ENCODE results near the gene HELZ2. TPM values are rescaled to one million over a fixed set of nuclear protein-coding genes. Genes with fewer than 3 reads are reported as not detected.

Gene HELZ2
- total and polyA plus RNA-seq, 2 of the 4 experiments (the other 2 are of a cell fraction), result 4.7 to 10.6 TPM

DNA sequence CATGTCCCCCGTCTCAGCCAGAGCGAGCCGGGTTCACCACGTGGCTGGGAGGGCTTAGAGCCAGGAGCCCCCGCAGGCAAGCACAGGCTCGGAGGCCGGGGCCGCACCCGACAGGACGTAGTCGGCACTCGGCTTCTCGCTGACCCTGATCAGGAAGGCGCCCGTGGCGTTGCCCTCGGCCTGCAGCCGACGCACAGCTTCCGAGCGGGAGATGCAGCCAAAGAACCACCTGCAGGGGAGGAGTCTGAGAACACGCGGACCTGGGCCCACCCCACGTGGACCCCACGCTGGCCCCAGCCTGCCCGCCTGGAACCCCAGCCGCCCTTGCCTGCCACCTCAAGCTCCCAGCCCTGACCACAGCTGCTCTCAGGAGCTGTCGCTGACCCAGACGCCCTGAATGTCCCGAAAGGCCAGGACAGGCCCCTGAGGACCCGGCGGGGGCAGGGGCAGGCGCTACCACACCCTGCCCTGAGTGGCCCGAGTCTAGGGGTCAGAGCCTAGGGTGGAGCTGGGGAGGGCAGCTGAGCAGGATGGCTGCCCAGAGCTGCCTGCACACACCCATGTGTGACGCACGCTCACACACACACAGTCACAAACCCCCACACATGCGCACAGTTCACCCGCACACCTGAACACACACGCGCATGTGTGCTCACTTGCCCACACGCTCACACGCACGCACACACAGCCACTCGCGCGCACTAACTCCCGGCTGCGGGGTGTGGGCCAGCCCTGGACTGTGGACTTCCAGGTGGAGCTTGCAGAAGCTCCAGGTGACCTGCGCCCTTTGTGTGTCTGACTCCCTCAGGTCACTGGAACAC is 39.0 kb downstream of the HELZ2 start (continued):
- TF ChIP-seq, protein P1, sequence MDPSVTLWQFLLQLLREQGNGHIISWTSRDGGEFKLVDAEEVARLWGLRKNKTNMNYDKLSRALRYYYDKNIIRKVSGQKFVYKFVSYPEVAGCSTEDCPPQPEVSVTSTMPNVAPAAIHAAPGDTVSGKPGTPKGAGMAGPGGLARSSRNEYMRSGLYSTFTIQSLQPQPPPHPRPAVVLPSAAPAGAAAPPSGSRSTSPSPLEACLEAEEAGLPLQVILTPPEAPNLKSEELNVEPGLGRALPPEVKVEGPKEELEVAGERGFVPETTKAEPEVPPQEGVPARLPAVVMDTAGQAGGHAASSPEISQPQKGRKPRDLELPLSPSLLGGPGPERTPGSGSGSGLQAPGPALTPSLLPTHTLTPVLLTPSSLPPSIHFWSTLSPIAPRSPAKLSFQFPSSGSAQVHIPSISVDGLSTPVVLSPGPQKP (IDR thresholded peaks at IDR 0.05; ENCODE audit: borderline replicate concordance, low read depth, low read length), result no peak

DNA sequence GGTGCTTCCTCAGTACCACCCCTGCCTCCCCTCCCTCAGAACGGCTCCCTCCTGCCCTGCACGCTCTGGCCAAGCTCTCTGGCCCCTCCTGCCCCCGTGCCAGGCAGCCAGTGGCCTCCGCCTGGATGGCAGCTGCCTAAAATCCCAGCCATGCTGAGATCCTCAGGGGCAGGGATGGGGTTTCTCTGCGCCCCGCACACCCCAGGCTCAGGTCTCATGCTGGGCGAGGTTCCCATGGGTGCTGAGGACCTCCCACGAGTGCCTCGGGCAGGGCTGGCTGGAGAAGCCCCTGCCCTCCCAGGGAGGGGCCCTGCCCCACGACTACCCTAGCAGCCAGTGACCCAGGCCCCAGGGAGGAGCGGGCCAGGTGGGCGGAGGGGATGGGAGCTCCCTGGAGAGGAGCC is 39.6 kb downstream of the HELZ2 start:
- Histone ChIP-seq H3K9ac (ENCODE audit: low read depth, low read length) (no peak overlapping the region), H3K36me3 (ENCODE audit: control insufficient read depth, insufficient read depth, low read length) (no peaks in the 10 kb centered on the region), H2AK9ac (replicated peaks; ENCODE audit: low read depth, low read length, poor library complexity) (peak overlapping the region; percentile 16), H3K18ac (ENCODE audit: low read depth, low read length) (no peak overlapping the region), H2BK20ac (ENCODE audit: low read depth, low read length) (no peak overlapping the region), H3K4me2 (ENCODE audit: low read depth, low read length) (no peak overlapping the region), H3K14ac (replicated peaks; ENCODE audit: low read depth, low read length) (no peak overlapping the region), H3K56ac (ENCODE audit: extremely low read depth, insufficient read depth, low read length) (no peak overlapping the region), H2AK5ac (ENCODE audit: low read depth, low read length) (no peak overlapping the region), H3K4ac (ENCODE audit: low read depth, low read length) (no peak overlapping the region), H4K91ac (ENCODE audit: insufficient read depth, low read depth, low read length) (no peak overlapping the region), H3K79me1 (ENCODE audit: low read depth in 1 of 2, low read length in 2 of 2) (no peaks in the 10 kb centered on the region), H2BK5ac (ENCODE audit: low read depth, low read length, poor library complexity, severe bottlenecking) (no peak overlapping the region), H4K20me1 (ENCODE audit: insufficient read depth, low read length) (no peaks in the 10 kb centered on the region), H4K5ac (ENCODE audit: low read depth, low read length) (no peak overlapping the region), H2BK120ac (ENCODE audit: low read depth, low read length) (no peak overlapping the region), H3K9me1 (ENCODE audit: insufficient read depth, low read length) (no peaks in the 10 kb centered on the region), H3K27me3 (ENCODE audit: control insufficient read depth, insufficient read depth, low read length) (peaks cover 4% of the 10 kb centered on the region; the same call in 1 of the 2 replicates), H3K23ac (ENCODE audit: low read depth, low read length) (no peak overlapping the region), H3K4me3 (ENCODE audit: insufficient read depth, low read depth, low read length) (no peak overlapping the region), H3K27ac (ENCODE audit: insufficient read depth, low read length) (no peak overlapping the region), H2BK15ac (ENCODE audit: low read depth, low read length) (no peak overlapping the region), H3K9me3 (ENCODE audit: control insufficient read depth, insufficient read depth, low read length) (no peaks in the 10 kb centered on the region), H2AFZ (replicated peaks; ENCODE audit: low read length, poor library complexity) (no peak overlapping the region), H4K8ac (ENCODE audit: low read depth in 2 of 2, low read length in 2 of 2) (no peak overlapping the region), H3K4me1 (ENCODE audit: control insufficient read depth, insufficient read depth, low read length) (no peaks in the 10 kb centered on the region; the same call in 1 of the 2 replicates)
- intact Hi-C loops (cut with micrococcal nuclease) (loop anchor here (10.0 kb wide), 1 partner anchor 120 kb away; the partner anchor contains the start of genes RTEL1 and STMN3), dilution Hi-C loops (cut with HindIII; ENCODE audit: low sequenced_read_pairs, unreplicated experiment) (no loop called here), in situ Hi-C loops (cut with MboI; ENCODE audit: low sequenced_read_pairs) (loop anchor here (10.0 kb wide), 2 partner anchors 330 to 440 kb away; partner anchors contain the start of genes ABHD16B, SAMD10 and TPD52L2)
- ATAC-seq (ENCODE audit: low read depth) (no peak), DNase-seq (no peak)
- 83% methylated on average over 6 of the region's 12 CpGs; no CpG with 5 or more reads in 1 of the 2 experiments for WGBS, 2 experiments (ENCODE audit: extremely low coverage in 2 of 2, insufficient read length in 1 of 2)
- ChIA-PET POLR2A (ENCODE audit: unreplicated experiment) (no interaction called here), CTCF (no interaction called here)
- no TSS peak for BruUV-seq (replicated peaks)
- TF ChIP-seq POLR2A (IDR thresholded peaks at IDR 0.05; ENCODE audit: low read depth, low read length), result no peak
- no peak for TF ChIP-seq RFX5 (IDR thresholded peaks at IDR 0.05; ENCODE audit: low read depth, low read length)
- no peak for TF ChIP-seq NFE2L2 (IDR thresholded peaks at IDR 0.05; ENCODE audit: low read depth, low read length)
- no peak for TF ChIP-seq MXI1 (IDR thresholded peaks at IDR 0.05; ENCODE audit: borderline replicate concordance, low read depth, low read length)
